NCI-H187 (cell line): Measurements from ENCODE around the gene PIH1D1.

Experiments
- DNase-seq, 2 experiments: peaks; one replicate each; lab custom pipeline; 2025; lab: John Stamatoyannopoulos, UW

PIH1D1 gene

DNA sequence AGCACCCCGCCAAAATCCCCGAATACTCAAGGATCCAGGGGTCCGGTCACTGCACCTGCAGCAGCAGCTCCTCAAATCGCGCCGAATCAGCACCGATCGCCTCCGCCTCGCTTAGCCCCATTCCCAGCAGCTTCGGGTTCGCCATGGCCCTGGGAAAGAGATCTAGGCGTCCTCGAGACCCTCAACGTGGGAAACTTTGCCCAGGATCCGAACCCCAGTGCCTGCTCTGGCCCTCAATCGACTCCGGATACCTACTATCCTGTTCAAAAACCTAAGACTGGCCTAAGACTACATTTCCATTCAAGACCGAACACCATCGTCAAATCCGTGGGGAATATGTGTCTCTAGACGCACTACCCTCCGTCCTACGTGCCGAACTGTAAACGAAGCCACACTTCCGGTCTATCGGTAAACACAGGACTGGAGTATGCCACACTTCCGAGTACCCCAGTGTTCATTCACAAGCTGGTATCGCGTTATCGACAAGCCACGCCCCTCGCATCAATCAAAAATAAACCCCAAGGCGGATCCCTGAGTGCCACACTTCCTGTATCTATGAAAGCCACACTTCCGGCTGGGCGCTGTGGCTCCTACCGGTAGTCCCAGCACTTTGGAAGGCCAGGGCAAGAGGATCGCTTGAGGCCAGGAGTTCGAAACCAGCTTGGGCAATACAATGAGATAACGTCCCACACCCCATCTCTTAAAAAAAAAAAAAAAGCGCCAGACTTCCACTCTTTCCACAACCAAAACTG lies at the start of gene PIH1D1:
PIH1D1 (minus strand) TSS at position 385 of the 752 bp plus-strand sequence; CDS start at position 145, 240 bp downstream.
- DNase-seq: peak; percentile 97 to 99

DNA sequence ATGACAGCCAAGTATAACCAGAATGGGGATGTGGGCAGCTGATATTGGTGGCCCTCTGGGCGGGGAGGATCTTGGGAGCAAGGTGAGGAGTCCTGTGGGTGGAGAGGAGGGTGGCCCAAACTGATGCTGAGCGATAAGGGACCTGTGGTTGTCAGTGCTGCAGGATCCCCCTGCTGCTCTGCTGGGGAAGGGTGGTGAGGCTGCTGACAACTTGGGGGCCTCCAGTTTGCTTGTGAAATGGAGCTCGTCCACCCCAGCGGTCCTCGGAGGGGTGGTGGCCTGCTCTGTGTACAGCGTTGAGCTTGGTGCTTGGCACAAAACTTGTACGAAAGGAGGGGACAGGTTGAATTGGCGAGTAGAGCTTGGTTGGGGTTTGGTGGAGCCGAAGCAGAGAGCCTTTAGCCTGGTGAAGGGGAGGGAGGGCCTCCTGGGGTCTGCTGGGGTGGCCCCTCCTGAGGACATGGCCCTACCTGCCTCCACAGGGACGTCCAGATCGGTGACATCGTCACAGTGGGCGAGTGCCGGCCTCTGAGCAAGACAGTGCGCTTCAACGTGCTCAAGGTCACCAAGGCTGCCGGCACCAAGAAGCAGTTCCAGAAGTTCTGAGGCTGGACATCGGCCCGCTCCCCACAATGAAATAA lies 47.5 kb upstream of the PIH1D1 start:
- no peak for DNase-seq

DNA sequence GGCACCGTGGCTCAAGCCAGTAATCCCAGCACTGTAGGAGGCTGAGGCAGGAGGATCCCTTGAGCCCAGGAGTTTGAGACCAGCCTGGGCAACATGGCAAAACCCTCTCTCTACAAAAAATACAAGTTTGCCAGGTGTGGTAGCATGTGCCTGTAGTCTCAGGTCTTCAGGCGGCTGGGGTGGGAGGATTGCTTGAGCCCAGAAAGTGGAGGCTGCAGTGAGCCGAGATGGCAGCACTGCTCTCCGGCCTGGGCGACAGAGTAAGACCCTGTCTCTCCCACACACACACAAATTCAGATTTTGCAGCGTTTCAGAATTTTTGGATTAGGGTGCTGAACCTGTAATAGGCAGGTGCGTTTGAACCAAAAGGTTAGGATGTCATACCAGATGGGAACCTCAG lies 46.9 kb upstream of the PIH1D1 start:
- DNase-seq: no peak

- DNase-seq: no peak
These were observed 46.1 kb upstream of the PIH1D1 start for GRCh38 chr19:49497789-49498103.

DNA sequence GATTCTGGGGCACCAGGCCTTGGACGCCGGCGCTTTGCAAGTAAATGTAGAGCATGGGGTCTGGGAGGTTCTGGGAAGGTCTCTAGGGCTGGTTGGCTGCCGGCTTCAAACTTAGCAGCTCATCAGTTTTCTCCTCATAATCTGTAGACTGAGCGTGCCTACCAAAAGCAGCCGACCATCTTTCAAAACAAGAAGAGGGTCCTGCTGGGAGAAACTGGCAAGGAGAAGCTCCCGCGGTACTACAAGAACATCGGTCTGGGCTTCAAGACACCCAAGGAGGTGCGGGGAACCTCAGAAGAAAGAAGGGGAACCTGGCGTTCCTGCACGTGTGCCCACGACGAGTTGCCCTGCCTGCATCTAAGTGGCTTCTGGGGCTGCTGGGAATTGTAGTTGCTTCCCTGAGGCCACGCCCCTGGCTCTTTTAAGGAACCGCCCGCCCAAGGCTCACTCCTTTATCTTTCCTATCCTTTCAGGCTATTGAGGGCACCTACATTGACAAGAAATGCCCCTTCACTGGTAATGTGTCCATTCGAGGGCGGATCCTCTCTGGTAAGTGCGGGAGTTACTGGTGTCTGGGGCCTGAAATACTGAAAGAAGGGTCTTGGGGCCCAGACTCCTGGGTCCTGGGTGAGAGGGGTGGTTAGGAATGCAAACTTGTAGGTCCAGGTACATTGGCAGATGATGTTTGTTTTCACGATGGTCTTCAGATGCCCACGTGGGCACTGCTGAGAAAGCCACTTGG lies 45.6 kb upstream of the PIH1D1 start:
- no peak for DNase-seq

- no peak for DNase-seq
These were observed 45.0 kb upstream of the PIH1D1 start for GRCh38 chr19:49496574-49497008.

DNA sequence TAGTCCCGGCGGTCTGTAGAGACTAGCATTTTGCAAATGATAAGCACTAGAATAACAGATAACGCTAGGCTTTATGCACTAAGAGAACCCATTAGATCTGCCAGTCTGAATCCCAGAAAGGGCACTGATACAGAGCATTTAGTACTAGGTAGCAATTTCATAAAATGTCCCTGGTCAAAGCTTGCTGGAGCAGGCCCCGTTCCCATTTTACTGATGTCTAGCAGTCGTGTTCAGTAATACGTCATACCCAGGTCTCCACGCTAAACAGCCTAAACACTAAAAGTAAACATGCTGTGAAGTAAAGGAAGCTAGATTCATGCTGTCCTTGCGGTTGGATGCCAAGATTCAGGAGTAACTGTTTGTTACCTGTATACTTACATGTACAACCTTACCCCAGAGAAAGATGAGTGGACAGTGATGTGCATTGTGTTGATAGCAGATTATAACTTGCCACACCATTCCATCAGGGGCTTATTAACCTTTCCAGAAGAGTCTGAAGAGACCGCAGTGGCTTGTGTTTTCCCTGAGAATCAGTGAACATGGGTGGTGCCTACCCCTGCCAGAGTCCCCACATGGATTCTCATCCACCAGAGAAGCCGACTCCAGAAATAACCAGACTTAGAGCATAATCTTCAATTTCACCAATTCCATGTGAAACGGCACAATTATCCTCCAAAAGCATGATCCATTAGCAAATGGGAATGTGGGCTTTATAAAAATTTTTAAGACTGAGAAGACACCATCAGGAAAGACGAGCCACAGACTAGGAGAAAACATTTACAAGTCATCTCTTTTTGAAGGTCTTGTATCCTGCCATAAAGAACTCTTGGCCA lies 41.2 kb upstream of the PIH1D1 start:
- no peak for DNase-seq

GRCh38 chr19:49491804-49492572 lies 40.4 kb upstream of the PIH1D1 start:
- DNase-seq: no peak

GRCh38 chr19:49491030-49491803 lies 39.6 kb upstream of the PIH1D1 start:
- no peak for DNase-seq

GRCh38 chr19:49490287-49491029 lies 38.8 kb upstream of the PIH1D1 start:
- DNase-seq: no peak

- DNase-seq: no peak
These were observed 38.1 kb upstream of the PIH1D1 start for GRCh38 chr19:49489601-49490167.

DNA sequence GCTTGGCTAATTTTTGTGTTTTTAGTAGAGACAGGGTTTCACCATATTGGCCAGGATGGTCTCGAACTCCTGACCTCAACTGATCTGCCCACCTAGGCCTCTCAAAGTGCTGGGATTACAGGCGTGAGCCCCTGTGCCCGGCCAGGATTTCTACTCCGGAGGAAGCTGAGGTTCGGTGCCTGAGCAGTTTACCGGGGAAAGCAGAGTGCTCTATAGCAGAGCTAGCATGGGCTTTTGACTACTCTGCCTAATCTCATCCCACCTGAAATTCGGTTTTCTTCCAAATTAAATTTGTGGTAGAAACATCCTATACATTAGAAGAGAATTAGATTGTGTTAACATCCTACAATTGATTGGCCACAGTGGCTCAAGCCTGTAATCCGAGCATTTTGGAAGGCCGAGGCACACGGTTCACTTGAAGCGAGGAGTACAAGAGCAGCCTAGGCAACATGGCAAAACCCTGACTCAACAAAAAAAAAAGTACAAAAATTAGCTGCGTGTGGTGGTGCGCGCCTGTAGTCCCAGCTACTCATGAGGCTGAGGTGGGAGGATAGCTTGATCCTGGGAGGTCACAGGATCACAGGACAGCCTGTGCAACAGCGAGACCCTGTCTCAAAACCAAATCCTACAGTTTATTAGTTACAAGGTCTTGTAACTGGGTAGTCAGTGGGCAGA lies 37.4 kb upstream of the PIH1D1 start:
- DNase-seq: no peak

DNA sequence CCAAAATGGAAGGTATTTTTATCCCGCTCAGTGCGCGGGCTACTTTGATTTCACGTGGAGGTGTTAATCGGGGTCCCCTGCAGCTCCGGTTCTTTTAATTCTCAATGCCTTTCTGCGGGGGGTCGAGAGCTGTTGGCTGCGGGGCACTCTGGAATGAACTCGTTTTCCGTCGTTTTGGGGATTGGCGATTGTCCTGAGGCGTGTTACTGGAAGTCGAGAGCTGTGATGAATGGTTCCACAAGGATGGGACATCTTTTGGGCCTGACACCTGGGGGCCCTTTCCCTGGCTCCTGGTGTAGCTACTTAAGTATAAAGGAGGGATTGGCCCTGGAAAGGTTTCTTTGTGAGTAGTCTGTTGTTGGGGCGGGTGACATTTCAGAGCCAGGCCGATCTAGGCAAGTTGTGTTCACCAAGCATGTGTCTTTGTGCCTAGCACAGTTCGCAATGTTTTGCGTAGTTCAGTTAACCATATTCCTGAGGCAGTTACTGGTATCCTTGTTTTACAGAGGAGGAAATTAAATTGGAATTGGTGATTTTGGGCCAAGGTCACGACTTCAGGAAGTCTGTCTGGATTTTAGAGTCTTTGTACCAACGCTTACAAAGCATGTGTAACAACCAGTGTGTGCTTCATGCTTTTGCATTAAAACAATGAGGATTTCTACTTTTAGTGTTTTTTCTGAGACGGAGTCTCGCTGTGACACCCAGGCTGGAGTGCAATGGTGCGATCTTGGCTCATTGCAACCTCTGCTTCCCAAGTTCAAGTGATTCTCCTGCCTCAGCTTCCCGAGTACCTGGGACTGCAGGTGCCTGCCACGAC lies 36.6 kb upstream of the PIH1D1 start:
- DNase-seq: no peak

DNA sequence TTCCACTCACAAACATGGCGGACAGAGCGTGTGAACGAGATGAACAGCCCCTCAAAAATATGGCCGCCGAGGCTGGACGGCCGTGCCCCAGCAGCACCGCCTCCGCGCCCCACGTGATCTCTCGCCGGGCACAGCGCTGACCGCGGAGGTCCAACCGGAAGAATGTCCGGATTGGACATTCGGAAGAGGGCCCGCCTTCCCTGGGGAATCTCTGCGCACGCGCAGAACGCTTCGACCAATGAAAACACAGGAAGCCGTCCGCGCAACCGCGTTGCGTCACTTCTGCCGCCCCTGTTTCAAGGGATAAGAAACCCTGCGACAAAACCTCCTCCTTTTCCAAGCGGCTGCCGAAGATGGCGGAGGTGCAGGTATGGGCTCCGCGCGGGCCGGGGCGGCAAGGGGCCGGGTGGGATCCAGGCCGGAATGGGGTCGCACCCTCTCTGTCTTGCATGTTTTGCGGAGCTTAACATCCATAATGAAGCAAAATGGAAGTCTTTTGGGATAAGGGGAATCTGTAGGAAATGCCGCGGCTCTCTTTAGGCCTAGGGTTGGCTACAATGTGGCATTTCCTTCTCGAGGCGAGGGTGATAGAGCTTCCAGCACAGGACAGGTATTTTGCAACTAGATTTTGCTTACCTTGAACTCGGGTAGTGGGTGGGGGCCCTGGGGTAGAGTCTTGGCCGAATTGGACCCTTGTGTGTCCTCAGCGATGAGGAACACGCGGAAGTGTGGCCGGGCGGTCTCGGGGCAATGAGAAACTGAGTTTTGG lies 35.8 kb upstream of the PIH1D1 start, which contains the start of gene RPL13A:
RPL13A (plus strand) TSS at position 332 of the 769 bp plus-strand sequence; CDS start at position 354, 22 bp downstream.
- DNase-seq: peak; percentile 99 to 100

GRCh38 chr19:49486710-49487276 lies 35.2 kb upstream of the PIH1D1 start:
- no peak for DNase-seq

DNA sequence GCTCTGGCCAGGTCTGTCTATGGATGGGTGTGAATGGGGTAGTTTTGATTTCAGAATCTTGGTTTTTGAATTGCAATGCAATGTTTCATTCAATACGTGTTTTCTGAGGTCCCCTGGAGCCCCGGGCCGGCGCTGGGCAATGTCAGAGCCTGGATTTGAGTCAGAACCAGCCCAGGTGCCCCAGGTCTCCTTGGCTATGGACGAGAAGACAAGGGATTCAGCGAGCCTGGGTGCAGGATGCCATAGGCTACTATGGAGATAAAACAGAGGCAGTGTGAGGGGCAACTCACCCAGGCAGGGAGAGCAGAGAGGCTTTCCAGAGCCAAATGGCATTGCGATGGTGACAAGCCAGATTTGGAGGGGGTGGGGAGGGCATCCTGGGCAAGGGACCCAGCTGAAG lies 34.6 kb upstream of the PIH1D1 start:
- no peak for DNase-seq
